IPS-20b (cell line): Measurements from ENCODE around the gene HNRNPA1.
A peak's percentile ranks its signal among the peaks of the same experiment; 100 is the strongest.
"Not testable (repeated sequence)": the region's sequence is repeated elsewhere in the genome, so short reads cannot be mapped to it uniquely, and the experiment has no call there.

ENCODE experiments used
- H3K27ac ChIP-seq: one replicate; pipeline ENCODE4 v1.5.1; 2013; ENCODE audit warnings: low read length
- H3K27me3 ChIP-seq: 2 replicates; pipeline ENCODE4 v1.6.1; 2013; ENCODE audit warnings: mild to moderate bottlenecking, low read length, inconsistent platforms; ENCODE audit not compliant: insufficient read depth
- H3K36me3 ChIP-seq: 2 replicates; pipeline ENCODE4 v1.6.1; 2013; ENCODE audit warnings: low read depth, mild to moderate bottlenecking, inconsistent platforms, low read length, moderate library complexity; ENCODE audit not compliant: insufficient read depth
- H3K4me1 ChIP-seq: 2 replicates; pipeline ENCODE4 v1.6.1; 2013; ENCODE audit warnings: mild to moderate bottlenecking, control low read depth, inconsistent platforms, low read length, moderate library complexity; ENCODE audit not compliant: insufficient read depth
- H3K4me3 ChIP-seq: 2 replicates; pipeline ENCODE4 v1.5.1; 2013; ENCODE audit warnings: mild to moderate bottlenecking, low read length, inconsistent platforms
- H3K9ac ChIP-seq: 2 replicates; pipeline ENCODE4 v1.6.1; 2013; ENCODE audit warnings: low read depth, mild to moderate bottlenecking, inconsistent platforms, low read length, moderate library complexity
- H3K9me3 ChIP-seq: 2 replicates; pipeline ENCODE4 v1.6.1; 2013; ENCODE audit warnings: mild to moderate bottlenecking, low read depth, low read length, inconsistent platforms; ENCODE audit not compliant: insufficient read depth

The HNRNPA1 gene

DNA sequence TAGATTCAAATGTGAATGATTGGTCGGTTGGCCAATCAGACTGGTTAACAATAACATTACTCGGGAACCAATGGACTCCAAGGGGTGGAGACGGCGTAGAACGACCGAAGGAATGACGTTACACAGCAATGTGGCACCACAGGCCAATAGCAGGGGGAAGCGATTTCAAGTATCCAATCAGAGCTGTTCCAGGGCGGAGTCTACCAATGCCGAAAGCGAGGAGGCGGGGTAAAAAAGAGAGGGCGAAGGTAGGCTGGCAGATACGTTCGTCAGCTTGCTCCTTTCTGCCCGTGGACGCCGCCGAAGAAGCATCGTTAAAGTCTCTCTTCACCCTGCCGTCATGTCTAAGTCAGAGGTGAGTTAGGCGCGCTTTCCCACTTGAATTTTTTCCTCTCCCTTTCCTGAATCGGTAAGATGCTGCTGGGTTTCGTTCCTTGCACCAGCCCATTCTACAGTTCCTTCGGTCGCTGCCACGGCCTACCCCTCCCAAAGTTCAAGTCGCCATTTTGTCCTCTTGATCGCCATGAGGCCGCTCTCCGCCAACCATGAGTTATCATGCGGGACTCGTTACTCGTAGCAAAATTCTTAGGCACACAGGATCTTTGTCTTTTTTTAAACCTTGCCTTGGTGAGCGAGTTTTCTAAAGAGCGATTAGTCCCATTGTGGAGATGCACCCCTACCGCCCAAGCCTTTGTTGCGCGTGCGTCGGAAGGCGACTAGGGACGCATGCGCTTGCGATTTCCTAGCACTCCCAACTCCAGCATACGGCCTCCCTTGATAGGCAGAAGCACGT, at the start of gene HNRNPA1:
TSS of gene HNRNPA1 (plus strand) at position 259 of the 793 bp plus-strand sequence. CDS start at position 341, 82 bp downstream.
- peak within 1 kb of the TSS; percentile 97 for H3K27ac ChIP-seq

DNA sequence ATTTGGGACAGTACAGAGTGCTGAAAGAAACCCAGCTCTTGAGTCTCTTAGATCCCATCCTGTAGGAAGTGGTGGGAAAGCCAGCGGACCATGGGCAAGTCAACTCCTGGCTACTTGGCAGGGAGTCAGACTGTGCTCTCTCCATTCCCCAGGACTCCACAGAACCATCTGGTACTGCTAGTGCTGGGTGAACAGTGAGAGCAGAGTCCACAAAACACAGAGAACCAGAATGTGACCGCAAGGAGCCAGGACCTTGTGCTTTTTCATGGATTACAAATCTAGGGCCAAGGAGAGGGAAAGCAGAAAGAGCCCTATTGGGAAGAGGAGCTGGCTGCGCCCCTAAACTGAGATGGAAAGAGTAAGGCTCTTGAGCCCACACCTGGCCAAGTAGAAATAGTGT, 49.3 kb upstream of the HNRNPA1 start:
- not testable (repeated sequence) for H3K9me3 ChIP-seq, H3K27ac ChIP-seq, H3K4me1 ChIP-seq, H3K9ac ChIP-seq, H3K4me3 ChIP-seq, H3K27me3 ChIP-seq
- peaks cover 11% of the 10 kb centered on the region for H3K36me3 ChIP-seq

More for the DNA sequence above, at the start of gene HNRNPA1:
- Histone ChIP-seq H3K9ac (peak within 1 kb of the TSS; percentile 100), H3K27me3 (no peaks in the 10 kb centered on the region), H3K36me3 (peaks cover 72% of the 10 kb centered on the region), H3K9me3 (no peaks in the 10 kb centered on the region), H3K4me3 (peak within 1 kb of the TSS; percentile 94), H3K4me1 (peaks cover 20% of the 10 kb centered on the region)

DNA sequence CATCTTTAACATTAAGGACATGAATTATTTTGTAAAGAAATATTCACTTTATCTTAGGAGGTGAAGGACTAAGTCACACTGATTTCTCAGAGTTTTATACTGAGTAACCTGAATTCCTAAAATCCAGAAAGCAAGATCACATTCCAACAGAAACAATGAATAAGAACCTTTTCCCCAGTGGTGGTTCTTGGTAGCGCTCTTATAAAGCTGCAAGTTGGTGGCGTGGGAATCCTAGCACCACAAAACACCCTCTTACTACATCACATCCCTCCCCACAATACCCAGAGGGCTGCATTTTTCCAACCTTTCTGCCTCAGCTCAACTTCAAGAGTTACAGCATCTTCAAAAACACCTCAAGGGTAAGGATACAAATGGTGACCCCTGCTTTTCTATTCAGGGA, 47.7 kb upstream of the HNRNPA1 start:
- H3K27me3 ChIP-seq: no peaks in the 10 kb centered on the region
- H3K36me3 ChIP-seq: peaks cover 22% of the 10 kb centered on the region
- no peaks in the 10 kb centered on the region for H3K4me1 ChIP-seq
- H3K27ac ChIP-seq: no peak overlapping the region
- H3K9me3 ChIP-seq: no peaks in the 10 kb centered on the region
- H3K4me3 ChIP-seq: no peak overlapping the region
- no peak overlapping the region for H3K9ac ChIP-seq

DNA sequence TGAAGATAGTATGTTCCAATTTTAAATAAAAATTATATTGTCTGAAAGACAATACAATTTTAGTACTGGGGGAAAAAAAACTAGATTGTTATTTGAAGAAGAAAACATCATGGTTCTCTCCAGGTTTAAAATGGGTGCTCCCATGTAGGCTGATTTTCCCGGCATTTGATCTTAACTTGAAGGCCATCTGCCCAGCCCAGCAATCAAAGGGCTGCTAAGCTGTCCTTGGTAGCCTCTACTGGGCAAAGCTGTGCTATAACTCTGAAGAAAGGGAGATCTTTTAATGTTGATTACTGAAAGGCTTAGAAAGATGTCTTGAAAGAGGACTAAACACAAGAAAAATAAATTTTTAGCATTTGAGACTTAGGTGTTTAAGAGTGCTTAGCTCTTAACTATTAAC, 42.0 kb upstream of the HNRNPA1 start:
- no peak overlapping the region for H3K4me3 ChIP-seq
- no peaks in the 10 kb centered on the region for H3K9me3 ChIP-seq
- peaks cover 76% of the 10 kb centered on the region for H3K36me3 ChIP-seq
- no peaks in the 10 kb centered on the region for H3K27me3 ChIP-seq
- H3K27ac ChIP-seq: no peak overlapping the region
- H3K4me1 ChIP-seq: no peaks in the 10 kb centered on the region
- H3K9ac ChIP-seq: no peak overlapping the region

DNA sequence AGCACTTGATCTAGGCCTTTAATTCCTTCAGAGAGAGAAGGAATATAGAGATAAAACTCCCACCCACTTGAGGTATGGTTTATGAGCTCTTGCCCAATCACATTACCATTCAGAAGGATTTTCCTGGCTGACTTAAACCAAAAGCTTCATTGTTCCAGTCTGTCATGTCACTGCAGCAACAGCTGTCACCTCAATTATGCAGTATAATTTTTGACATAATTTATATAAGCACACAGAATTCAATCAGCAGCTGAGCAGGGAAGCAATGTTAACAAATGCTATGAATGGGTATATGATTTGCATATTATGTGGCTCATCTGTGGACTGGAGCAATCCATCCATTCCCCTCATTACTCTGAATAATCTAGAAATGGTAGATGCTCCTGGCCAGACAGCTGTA, 40.9 kb upstream of the HNRNPA1 start:
- Histone ChIP-seq H3K27me3 (no peaks in the 10 kb centered on the region), H3K27ac (no peak overlapping the region), H3K9ac (no peak overlapping the region), H3K9me3 (no peaks in the 10 kb centered on the region), H3K4me3 (no peak overlapping the region), H3K36me3 (peaks cover 82% of the 10 kb centered on the region), H3K4me1 (no peaks in the 10 kb centered on the region)

DNA sequence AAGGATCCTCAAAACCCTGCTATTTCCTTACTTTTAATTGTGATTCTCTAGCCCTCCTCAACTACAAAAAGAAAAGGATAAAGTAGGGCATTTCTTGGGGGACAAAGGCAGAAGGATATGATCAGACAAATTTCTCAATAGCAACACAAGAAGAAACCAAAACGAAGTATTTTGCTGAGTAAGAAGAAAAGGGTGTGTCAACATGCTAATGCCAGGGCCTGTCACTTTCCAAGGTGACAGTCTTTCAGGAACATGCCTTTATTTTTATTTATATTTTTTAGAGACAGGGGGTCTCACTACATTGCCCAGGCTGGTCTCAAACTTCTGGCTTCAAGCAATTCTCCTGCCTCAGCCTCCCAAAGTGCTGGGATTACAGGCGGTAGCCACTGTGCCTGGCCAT, 40.4 kb upstream of the HNRNPA1 start:
- Histone ChIP-seq H3K9me3 (no peaks in the 10 kb centered on the region), H3K4me3 (no peak overlapping the region), H3K36me3 (peaks cover 87% of the 10 kb centered on the region), H3K27me3 (no peaks in the 10 kb centered on the region), H3K9ac (no peak overlapping the region), H3K4me1 (no peaks in the 10 kb centered on the region), H3K27ac (no peak overlapping the region)

DNA sequence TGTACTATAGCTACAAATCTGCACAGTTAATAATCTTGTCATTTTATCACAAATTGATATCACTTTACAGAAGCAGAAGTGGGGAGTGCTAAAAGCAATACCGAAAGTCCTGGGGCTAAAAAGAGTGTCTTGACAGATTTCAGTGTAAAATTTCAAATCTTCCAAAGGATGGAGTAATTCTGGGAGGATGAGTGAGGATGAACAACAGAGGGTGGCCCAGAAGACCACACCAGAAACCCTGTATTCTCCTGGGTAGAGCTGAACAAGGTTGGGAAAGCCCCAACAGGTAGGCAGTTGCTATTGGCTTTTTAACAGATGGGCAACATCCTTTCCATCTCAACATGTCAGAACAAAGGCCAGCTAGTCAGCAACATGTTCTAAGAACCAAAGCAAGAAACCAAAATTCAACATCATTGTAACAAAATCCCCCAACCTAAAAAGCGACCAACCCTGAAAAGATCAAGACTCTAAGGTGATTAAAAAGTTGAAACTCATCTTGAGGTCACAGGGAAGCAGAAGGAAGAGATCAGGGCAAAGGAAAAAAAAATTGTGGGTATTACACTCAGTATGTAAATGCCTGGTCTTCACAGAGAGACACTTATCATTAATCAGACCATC, 39.4 kb upstream of the HNRNPA1 start:
- H3K4me3 ChIP-seq: no peak overlapping the region
- peaks cover 89% of the 10 kb centered on the region for H3K36me3 ChIP-seq
- H3K27me3 ChIP-seq: no peaks in the 10 kb centered on the region
- H3K4me1 ChIP-seq: no peaks in the 10 kb centered on the region
- H3K9ac ChIP-seq: no peak overlapping the region
- H3K27ac ChIP-seq: no peak overlapping the region
- no peaks in the 10 kb centered on the region for H3K9me3 ChIP-seq

DNA sequence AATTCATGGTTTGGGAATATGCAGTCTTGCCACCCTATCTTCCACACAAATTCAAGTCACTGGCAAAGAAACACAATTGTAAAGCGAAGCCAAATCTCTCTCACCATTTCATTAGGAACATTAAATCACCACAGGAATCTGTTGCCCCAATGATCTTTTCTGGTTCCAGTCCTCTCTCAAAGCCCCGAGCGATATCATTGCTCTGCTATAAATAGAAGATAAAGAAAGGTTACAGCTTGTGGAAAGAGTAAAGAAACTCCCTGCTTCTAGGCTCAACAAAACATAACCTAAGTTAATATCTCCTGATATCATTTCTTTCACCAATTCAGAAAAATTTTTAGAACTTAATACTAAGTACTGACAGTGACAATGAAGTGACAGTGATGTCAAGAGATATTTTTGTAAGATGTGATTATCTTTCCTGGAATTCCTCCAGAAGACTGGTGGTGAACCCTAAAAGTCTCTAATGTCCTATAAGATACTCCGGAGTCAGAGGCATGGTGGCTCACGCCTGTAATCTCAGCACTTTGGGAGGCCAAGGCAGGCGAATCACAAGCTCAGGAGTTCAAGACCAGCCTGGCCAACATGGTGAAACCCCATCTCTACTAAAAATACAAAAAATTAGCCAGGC, 34.4 kb upstream of the HNRNPA1 start:
- Histone ChIP-seq H3K9me3 (no peaks in the 10 kb centered on the region), H3K27me3 (no peaks in the 10 kb centered on the region), H3K27ac (no peak overlapping the region), H3K9ac (no peak overlapping the region), H3K4me3 (no peak overlapping the region), H3K36me3 (peaks cover 85% of the 10 kb centered on the region), H3K4me1 (no peaks in the 10 kb centered on the region)

DNA sequence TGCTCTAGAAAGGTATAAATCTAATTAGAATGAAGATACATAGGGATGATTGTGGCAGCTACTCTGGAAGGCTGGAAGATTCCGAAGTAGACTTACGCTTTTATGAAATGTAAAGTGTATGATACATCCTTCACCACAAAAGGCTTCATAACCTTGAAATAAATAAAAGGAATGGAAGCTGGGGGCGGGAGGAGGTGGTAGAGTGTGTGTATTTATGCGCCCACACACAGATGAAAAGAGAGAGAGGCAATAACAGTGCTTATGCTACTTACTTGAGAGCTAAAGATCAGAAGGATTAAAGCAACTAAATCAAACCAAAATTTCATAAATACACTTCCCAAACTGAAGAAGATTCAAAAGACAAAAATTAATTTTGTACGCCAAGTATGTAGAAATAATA, 31.0 kb upstream of the HNRNPA1 start:
- H3K4me1 ChIP-seq: no peaks in the 10 kb centered on the region
- no peak overlapping the region for H3K27ac ChIP-seq
- no peak overlapping the region for H3K4me3 ChIP-seq
- no peaks in the 10 kb centered on the region for H3K27me3 ChIP-seq
- H3K36me3 ChIP-seq: peaks cover 83% of the 10 kb centered on the region
- H3K9me3 ChIP-seq: no peaks in the 10 kb centered on the region
- no peak overlapping the region for H3K9ac ChIP-seq

DNA sequence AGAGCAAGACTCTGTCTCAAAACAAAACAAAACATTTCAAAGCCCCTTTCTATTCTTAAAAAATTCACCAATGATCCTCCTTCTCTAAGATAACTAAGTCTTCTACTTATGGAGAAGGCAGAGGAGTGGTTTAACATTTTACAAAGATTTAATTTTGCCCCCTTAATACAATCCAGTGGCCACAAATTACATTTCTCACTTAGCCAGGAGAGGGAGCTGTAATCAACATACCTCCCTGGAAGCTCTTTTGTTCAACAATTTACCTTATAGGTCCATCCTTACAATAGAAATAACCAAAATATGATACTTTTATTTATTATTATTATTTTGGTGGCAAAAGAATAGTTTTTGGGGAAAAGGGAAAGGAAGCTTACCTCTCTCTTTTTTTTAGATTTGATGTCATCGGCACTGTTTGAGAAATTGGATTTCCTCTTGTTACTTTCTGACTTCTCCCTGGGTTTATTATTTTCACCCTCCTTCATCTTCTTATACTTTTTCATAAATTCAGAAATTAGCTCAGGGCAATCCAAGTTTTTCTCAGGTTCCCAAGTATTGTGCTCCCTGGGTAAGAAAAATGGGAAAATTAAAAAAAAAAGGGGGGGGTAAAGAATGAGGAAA, 28.8 kb upstream of the HNRNPA1 start:
- no peak overlapping the region for H3K9ac ChIP-seq
- H3K27ac ChIP-seq: no peak overlapping the region
- no peak overlapping the region for H3K4me3 ChIP-seq
- H3K4me1 ChIP-seq: no peaks in the 10 kb centered on the region
- no peaks in the 10 kb centered on the region for H3K9me3 ChIP-seq
- H3K36me3 ChIP-seq: peaks cover 82% of the 10 kb centered on the region
- no peaks in the 10 kb centered on the region for H3K27me3 ChIP-seq

DNA sequence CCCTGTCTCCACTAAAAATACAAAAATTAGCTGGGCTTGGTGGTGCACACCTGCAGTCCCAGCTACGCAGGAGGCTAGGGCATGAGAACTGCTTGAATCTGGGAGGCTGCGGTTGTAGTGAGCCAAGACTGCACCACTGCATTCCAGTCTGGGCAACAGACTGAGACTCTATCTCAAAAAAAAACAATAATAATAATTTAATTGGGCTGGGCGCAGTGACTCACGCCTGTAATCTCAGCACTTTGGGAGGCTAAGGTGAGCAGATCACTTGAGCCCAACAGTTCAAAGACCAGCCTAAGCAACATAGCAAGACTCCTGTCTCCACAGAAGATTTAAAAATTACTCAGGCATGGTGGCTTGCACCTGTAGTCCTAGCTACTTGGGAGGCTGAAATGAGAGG, 27.3 kb upstream of the HNRNPA1 start:
- H3K27me3 ChIP-seq: no peaks in the 10 kb centered on the region
- no peaks in the 10 kb centered on the region for H3K9me3 ChIP-seq
- peaks cover 80% of the 10 kb centered on the region for H3K36me3 ChIP-seq
- H3K9ac ChIP-seq: no peak overlapping the region
- no peak overlapping the region for H3K27ac ChIP-seq
- H3K4me3 ChIP-seq: no peak overlapping the region
- H3K4me1 ChIP-seq: peaks cover 12% of the 10 kb centered on the region
